ENCODE data around the gene ZMAT5.

ZMAT5 gene

DNA sequence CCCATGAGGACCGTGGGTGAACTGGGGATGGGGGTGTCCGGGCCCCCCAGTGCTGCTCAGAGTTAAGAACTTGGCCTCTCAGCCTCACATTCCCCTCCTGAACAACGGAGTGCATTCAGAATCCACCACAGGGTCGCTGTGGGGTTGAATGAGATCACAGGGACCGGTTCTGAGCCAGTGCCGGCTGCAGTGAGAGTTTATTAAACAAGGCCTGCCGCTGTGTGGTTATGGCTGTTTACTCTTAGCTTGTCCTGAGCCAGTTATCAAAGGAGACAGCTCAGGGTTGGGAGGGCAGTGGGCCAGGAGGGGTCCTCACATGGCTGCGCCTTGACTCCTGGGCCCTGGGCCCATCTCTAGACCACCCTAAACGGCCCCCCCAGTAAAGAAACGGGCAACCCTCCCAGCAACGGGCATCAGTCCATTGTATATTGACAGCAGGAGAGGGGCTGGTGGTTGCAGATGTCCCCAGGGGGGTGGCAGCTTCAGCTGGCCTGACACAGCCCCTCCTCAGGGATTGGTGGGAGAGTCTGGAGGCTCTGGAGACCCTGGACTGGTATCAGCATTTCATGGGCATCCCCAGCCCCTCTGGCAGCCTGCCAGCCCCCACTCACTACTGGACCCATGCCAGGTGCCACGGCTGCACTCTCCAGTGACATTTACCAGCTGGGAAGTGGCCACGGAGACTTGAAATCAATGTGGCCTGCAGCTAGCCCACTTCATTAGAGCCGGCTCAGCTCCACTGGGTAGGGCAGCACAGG, 62.1 kb downstream of the ZMAT5 start:
- peak; percentile 19 for DNase-seq

DNA sequence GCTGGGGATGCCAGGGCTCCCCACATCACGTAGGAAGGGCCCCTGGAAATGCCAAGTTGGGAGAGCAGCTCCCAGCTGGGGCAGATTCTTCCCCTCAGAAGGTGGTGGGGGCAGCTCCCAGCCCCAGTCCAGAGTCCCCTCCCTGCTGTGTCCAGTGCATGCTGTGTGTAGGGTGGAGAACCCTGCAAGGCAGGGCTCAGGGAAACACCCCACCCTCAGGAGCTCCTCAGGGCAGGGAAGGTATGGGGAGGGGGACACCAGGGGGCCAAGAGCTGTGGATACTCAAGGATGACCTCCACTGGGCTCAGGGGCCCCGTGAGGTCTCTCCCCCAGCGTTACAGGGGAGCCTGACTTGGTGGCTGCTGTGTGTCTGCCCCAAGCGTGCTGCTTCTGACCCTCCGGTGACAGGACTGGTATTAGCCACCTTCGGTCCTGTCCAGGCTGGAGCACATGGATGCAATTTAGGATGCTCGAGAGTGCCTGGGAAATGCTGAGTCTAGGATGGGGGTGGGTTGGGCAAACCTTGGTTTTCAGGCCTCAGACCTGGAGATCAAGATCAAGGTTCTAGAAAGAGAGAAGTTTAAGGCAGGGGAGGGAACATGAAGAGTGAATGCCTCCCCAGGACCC, 63.1 kb downstream of the ZMAT5 start:
- no peak for DNase-seq

DNA sequence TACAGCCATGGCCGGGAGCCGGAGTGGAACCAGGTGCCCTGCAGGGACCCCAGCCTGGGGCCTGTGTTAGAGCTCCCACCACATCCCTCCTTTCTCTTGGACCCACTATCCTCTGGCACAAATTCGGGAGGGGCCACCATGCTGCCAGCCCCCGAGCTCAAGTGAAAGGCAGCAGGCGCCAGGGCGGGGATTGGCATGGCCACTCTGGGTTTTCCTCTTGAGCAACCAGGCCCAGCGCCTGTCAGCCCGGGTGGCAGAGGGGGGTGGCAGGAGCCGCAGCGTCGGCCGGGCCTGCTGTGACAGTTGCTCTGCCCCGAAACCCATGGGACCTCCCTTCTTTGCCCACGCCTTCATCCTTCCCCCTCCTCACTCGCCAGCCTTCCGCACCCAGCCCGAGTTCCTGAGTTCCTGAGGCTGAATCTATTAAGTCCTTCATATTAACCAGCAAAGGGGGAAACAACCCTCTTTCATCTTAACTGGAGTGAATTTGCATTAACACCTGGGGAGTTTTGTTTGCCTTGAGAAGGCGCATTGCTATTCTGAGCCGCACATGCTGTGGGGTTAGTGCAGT, 63.8 kb downstream of the ZMAT5 start:
- DNase-seq = peak; percentile 73

DNA sequence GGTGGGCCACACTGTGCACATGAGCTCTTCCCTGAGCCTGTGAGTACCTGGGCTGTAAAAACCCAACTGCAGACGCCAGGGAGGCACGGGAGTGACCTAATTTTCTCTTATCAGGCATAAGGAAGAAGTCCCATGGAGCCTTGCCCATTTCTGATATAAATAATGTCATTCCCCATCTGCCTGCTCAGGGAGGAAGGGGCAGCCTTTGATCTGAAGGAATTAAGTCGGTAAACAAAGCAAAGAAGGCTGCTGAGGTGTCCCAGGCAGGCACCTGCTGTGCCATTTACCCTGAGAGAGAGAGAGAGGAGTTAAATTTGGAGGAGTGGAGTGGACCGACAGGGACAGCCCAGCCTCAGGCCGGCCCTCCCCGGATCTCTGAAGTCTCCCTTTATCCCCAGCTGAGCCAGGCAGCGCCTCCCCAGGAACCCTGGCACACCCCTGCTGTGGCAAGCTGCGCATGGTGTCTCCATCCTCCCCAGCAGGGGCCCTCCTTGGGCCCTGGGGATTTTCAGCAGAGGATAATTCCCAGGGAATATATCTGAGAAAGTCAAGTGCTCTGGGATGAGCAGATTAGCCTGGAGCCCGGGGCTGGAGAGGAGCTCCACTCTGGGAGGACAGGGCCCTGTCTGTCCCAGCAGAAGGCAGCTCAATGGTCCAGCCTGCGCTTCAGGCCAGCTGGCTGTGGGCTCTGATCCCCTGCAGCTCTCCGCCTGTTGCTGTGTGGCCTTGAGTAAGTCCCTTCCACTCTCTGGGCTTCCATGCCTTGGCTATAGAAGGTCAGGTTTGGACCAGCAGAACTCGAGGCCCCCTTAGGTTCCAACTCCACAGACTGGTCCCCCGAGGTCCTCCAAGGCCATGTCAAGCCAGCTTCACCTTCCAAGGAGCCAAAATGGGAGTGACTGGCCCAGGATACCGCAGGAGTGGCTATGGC, 64.5 kb downstream of the ZMAT5 start:
- no peak for DNase-seq

DNA sequence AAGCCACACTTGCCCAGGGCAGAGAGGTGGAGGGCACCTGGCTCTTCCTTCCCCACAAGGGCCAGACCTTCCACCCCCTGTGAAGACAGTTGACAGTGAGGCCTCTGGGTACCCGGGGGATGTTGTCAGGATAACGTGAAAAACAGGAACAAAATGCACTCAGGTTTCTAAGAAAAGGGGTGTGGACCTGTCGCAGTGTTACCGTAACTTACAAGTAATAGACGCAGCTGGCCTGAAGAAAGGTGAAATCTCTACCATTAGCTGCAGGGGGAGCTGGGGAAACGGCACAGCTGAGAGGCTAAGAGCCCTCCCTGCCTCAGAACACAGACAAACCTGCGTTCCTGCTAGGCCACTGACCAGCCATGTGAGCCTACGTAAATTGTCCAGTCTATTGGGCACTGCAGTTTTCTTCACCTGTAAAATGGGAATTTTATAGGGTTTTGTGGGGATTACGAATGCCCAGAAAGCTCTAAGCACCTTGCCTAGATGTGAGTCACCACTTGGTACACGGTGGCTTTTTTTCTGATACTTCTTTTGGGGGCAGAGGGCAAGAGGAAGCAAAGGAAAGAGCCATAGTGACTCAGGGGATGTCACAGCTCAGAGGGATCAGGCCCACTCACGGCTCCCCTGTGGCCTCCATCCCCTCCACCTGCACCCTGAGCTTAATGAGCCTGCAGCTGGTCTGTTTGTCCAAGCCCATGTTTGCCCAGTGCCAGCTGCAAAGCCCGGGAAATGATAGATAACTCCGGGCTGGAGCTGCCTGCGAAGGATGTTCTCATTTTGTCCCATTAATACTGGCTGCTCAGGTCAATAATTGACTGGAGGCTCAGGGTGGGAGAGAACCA, 65.4 kb downstream of the ZMAT5 start:
- peak; percentile 89 for DNase-seq

DNA sequence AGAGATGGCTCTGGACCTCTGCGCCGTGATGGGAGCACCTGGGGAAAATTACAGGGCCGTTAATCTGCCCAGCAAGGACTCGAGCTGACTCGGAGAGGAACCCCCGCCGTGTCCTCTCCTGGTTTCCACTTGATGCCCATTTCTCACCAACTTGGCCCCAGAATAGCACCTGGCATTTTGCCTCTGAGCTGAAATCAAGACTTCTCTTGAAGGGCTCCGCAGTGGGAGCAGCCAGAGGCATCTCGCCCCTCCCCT, 66.0 kb downstream of the ZMAT5 start:
- DNase-seq = peak; percentile 39

DNA sequence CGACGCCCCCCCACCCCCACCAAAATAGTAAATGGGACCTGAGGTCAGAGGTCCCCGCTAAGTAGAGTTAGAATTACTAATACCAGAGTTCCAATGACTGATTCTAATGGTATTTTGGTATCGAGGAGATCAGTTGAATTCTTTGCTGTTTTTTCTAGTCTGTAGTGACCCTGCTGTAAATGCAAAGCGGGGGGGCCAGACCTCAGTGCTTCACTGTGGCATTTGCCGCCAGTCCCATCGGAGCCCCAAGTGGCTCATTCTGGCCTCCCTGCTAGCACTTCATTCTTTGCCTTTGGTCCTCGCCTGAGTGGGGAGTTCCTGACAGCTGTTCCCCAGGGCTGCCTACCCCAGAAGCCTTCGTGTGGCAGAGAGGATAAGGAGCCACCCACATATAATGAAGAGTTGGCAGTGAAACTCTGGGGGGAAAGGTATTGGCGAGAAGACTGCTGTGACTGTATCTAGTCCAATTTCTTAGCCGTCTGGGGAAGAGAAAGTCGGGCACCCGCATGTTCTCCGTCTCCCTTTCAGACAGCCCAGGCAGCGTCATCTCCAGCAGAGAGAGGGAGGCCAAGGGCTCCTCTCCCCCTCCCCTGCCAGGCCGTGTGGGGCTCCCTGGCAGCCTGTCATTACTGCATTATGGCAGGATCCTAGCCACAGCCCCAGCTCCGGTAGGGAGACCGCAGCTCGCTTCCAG, 66.5 kb downstream of the ZMAT5 start:
- DNase-seq = no peak

DNA sequence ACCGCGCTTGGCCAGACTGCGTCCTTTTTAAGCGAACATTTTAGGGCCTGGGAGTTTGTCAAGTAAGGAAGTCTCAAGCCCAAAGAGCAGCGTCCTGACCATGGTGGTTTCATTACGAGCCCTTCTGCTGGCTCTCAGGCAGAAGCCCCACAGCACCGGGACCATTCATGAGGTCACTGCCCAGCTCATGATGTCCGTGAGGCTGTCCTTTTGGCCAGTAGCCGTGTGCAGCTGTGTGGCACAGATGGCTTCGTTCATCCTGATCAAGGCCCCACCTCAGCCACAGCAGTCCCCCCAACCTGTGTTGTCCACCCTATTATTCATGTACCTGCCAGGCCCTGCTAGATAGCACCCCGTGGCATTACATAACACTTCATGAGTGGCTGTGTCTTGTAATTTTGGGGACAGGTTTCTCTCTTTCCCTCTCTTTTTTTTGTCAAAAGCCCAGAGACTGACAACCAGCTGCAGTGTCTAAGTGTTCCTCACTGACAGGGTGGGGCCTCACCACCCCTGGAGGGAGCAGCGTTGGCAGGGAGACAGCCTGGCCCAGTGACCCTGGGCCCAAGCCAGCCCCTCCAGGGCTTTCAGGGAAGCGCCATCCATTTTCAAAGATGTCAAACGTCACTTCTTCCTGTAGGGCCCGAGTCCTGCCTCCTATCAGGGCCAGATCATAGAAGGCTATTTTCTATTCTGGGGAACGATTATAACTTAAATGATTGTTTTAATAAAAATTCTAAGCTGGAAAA, 68.8 kb downstream of the ZMAT5 start:
- DNase-seq = no peak

DNA sequence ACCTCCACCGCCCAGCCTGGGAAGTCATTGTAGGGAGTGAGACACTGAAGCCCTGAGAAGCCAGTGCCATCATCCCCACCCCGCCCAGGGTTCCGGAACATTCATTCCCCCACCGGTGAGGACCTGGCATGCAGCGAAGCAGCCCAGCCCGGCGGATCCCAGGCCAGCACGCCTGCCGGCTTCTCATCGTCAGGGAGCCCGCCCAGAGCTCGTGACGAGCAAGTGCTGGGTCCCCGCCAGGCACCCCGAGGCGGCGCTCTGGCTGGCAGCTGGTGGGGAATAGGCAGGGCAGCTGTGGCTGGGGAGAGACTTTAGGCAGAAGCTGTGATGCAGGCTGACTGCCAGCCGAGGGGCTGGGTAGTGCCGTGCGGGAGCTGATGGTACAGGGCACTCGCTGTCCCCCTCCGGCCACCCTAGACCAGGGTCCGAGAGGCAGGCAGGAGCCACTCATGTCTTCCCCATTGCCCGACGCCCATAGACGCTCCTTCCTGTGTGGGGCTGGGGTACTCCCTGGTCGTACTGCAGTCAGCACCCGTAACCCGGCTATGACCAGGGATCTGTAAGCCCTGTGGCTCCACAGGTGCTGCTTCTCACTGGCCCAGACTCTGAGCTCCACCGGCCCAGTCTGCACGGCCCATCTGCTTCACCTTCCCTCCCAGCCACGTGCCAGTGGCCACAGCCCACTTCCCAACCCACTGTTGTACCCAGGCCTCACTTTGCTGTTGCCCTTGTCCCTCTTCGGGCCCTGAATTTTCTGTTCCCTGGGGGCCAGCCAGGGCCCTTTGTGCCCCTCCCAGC, 71.5 kb downstream of the ZMAT5 start:
- no peak for DNase-seq

DNA sequence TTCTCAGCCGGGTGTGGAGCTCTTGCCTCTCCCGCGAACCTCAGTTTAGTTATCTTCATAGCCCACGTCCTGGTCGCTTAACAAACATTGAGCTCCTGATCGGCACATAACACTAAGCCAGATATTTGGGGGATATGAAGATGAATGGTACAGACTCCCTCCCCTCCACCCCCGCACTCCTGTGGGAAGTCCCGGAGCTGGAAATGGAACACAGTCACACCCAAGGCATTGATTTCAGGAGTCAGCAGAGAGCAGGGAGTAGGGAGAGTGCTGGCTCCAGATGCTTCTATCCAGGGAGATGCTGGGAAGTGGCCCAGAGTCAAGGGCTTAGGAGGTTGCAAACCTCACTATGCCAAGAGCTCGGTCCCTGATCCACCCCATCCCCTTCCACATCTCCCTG, 73.1 kb downstream of the ZMAT5 start:
- no peak for DNase-seq

DNA sequence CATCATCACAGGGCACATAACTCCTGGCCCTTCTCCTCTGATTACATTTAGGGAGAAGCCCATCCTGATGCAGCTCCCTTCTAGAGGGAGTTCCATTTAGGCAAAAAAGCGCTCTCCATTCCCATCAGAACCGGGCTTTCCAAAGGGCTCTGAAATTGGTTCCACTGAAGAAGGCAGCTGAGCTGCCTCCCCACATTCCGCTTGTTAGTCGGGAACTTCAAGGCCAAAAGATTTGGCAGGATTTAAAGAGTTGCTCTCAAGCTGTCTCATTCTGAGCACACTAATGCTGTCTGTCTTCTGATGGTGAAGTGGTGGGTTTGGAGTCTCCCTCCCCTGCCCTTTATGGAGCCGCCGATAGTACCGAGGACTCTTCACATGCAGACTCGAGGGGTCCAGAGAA, 73.6 kb downstream of the ZMAT5 start:
- DNase-seq = no peak

DNA sequence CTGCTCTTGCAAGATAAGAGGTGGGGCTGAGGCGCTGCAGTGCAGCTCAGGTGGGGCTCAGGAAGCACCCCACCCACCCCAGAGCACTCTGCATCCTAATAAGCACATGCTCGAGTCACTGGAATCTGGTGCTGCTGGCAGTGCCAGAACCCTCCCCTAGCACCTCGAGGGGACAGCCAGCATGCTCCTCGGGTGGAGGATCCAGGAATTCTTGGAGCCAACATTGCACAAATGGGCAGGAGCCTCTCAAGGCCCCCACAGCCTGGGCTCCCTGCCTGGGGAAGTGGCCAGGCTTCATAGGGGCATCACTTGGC, 74.5 kb downstream of the ZMAT5 start:
- no peak for DNase-seq

DNA sequence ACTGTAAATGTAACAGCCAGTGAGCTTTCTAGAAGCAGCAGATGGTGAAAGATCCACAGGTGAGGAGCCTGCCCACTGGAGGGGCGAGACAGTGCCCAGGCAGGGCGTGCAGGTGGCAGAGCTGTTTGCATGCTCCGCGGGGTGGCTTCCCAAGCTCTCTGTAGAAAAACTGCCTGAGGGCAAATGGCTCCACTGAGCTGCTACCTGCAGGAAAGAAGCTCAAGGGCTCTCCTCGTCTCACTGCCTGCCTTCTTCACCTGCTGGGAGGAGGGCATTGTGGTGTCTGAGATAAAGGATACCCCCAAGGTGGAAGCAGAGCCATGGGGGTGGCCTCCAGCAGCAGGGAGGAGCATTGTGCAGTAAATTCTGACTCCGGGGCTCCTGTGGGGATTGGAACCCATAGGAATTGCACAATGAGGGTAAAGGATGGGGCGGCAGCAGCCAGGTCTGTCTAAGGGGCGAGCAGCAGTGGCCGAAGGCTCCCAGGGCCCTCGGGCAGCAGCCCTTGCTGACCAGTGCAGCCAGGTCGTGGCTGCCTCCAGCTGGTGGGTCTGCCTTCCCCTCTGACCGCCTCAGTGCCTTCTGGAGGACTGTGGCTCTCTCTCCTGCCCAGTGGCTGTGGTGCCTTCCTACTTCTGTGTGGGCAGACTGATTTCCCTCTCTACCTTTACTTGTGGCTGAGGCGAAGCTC, 75.0 kb downstream of the ZMAT5 start:
- DNase-seq = peak; percentile 97

DNA sequence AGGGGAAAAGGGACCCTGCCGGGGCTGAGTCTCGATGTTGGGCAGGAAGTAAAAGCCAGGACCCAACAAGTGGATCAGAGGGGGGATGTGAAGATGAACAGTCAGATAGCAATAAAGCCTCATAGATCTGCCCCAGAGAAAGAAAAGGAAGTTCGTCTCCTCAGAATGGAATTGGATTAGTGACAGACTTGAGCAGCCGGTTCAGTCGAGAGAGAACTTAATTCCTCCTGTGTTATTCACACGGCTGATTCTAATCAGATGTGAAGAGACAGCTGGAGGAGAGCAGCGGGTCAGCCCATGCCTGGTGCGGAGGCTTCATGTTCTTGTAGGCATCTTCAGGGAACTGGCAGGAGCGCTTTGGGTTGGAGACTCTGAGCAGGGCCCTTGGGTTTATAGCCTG, 76.3 kb downstream of the ZMAT5 start:
- DNase-seq = no peak

DNA sequence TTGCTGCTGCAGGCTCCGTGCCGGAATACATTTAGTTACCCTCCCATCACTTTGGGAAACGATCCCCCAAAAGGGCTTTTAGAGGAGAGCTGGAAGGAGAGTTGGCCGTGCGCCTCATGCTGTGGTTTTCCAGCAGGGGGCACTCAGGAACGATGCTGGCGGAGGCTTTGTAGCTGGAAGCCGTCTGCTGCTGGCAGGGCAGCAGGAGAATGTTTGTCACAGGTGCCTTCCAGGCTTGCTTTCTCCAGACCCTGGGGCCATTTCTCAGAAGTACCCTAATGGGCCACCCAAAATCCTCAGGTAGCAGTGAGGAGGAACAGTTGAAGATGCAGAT, 77.0 kb downstream of the ZMAT5 start:
- DNase-seq = peak; percentile 59

DNA sequence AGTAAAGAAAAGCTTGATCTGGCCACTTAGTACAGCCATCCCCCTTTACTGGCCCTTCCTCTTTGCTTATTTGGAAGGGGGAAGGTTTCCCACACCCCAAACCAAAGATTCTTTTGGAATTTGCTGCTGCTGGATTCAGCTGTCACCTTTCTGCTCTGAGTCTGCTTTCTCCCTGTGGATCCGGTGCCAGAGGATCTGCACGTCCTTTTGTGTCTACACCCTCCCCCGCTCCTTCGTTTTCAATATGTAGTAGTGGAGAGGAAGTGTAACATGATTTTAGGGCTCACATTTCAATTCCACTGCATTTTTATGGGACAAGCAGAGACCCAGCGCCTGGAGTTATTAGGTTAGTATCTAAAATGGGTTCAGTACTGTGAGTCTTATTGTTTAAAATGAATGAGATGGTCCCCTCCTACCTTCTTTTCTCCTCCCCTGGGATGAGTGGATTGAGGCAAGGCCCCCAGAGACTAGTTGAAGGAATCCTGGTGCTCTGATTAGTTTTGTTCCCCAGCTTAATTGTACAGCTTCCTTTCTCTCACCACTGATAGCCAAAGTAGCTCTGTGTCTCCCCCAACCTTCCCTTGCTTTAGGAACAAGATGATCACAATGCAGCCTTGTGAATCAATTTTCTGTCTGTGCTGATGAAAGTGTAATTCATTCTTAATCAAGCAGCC, 77.5 kb downstream of the ZMAT5 start:
- no peak for DNase-seq

DNA sequence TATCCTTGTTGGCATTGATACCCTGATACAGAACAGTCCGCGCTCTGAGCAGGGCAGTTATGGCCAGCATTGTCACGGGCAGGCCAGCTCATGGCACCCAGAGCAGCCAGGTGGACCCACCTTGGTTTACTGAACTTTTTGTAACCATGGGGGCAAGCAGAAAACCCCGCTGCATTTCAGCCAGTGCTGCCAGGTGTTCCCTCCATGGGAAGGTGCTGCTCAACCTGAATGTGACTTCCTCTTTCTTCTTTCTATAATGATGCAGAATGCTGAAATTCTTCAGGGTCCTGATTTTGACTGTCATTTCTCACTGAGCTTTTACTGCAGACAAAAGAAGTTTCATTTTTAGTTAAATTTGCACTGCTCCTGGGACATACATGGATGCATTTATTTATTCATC, 82.6 kb downstream of the ZMAT5 start:
- no peak for DNase-seq

DNA sequence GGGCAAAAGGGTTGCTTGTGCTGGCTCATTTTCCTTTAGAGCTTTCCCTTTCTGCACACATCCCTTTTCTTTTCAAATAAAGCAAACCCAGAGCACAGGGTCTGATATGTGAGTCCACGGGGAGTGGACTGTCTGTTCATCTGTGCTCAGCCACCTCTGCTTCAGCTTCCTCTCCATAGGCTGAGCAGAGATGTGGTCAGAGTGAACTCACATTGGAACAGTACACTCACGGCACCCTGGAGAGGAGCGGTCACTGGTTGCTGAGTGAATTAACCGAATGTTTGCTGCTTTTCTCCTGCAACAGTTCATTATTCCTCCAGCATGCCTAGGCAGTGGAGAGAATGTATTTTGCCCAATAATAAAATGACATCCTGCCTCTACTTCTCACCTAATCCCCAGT, 83.3 kb downstream of the ZMAT5 start:
- no peak for DNase-seq

Measured in NCI-H146 (cell line).